Activated CD4-positive, alpha-beta T cell treated with anti-CD3 and anti-CD28 coated beads, Interleukin-2, amount 10 ng/mL, durations not matched to agents 24 days and 14 days (primary cell): ENCODE results near the gene MAU2. TPM values are rescaled to one million over a fixed set of nuclear protein-coding genes. Genes with fewer than 3 reads are reported as not detected.

ENCODE experiments used
- DNase-seq: peaks from one replicate; pipeline ENCODE4 v3.0.0; 2022
- H3K27ac Mint-ChIP-seq: one replicate; pipeline ENCODE4 v1.8.0; 2022; ENCODE audit warnings: mild to moderate bottlenecking, mixed read lengths
- H3K27me3 Mint-ChIP-seq: one replicate; pipeline ENCODE4 v1.8.0; 2022; ENCODE audit warnings: mixed read lengths
- H3K36me3 Mint-ChIP-seq: one replicate; pipeline ENCODE4 v1.8.0; 2022; ENCODE audit warnings: low read depth, mild to moderate bottlenecking, mixed read lengths
- H3K4me1 Mint-ChIP-seq: one replicate; pipeline ENCODE4 v1.8.0; 2021; ENCODE audit warnings: mixed read lengths
- H3K4me3 Mint-ChIP-seq: one replicate; pipeline ENCODE4 v1.8.0; 2022; ENCODE audit warnings: mild to moderate bottlenecking, moderate library complexity, mixed read lengths
- H3K9me3 Mint-ChIP-seq: one replicate; pipeline ENCODE4 v1.8.0; 2021; ENCODE audit warnings: mixed read lengths
- intact Hi-C: fragments of 100-400 bp; cut with micrococcal nuclease; formaldehyde crosslinking; loops from one replicate; pipeline ENCODE4 v1.15.1; 2023
- total RNA-seq: library from RNA; stranded (reverse); gene quantifications from 2 replicates; pipeline ENCODE4 v1.2.3, GENCODE V29; 2022

MAU2 gene
- 61.8 and 73.0 TPM in 2 replicates for total RNA-seq

GRCh38 chr19:19320361-19321140 is at the start of gene MAU2, which contains the start of gene SUGP1:
Gene MAU2, plus strand, starts transcription at chr19:19320829. Its CDS starts 31 bp downstream, at chr19:19320860.
Gene SUGP1, minus strand, starts transcription at chr19:19320509. Its CDS starts 13 bp downstream, at chr19:19320496.
- Mint-ChIP-seq H3K27ac (peak within 1 kb of the TSS; percentile 99), H3K4me3 (peak within 1 kb of the TSS; percentile 89), H3K4me1 (peaks cover 35% of the 10 kb centered on the region), H3K9me3 (no peaks in the 10 kb centered on the region), H3K36me3 (peaks cover 29% of the 10 kb centered on the region), H3K27me3 (no peaks in the 10 kb centered on the region)
- DNase-seq, result peak; percentile 97
- intact Hi-C loops, result loop anchor here (1.0 kb wide), 5 partner anchors 65 to 196 kb away; partner anchors contain the start of genes BORCS8, NDUFA13 and RFXANK

GRCh38 chr19:19271828-19272599 is 48.6 kb upstream of the MAU2 start:
- Mint-ChIP-seq H3K4me3 (no peak overlapping the region), H3K27ac (no peak overlapping the region), H3K9me3 (no peaks in the 10 kb centered on the region), H3K4me1 (peaks cover 2% of the 10 kb centered on the region), H3K36me3 (peaks cover 13% of the 10 kb centered on the region), H3K27me3 (peaks cover 25% of the 10 kb centered on the region)
- DNase-seq, result no peak
- intact Hi-C loops, result no loop called here

- Mint-ChIP-seq H3K4me3 (no peak overlapping the region), H3K27ac (no peak overlapping the region), H3K36me3 (peaks cover 16% of the 10 kb centered on the region), H3K27me3 (peaks cover 24% of the 10 kb centered on the region), H3K4me1 (peaks cover 2% of the 10 kb centered on the region), H3K9me3 (no peaks in the 10 kb centered on the region)
- no peak for DNase-seq
- intact Hi-C loops, result no loop called here
Observed at GRCh38 chr19:19274146-19274545, 46.5 kb upstream of the MAU2 start.

- peaks cover 16% of the 10 kb centered on the region for H3K36me3 Mint-ChIP-seq
- peaks cover 22% of the 10 kb centered on the region for H3K27me3 Mint-ChIP-seq
- DNase-seq, result no peak
- peaks cover 2% of the 10 kb centered on the region for H3K4me1 Mint-ChIP-seq
- intact Hi-C loops, result no loop called here
- H3K9me3 Mint-ChIP-seq, result no peaks in the 10 kb centered on the region
- H3K27ac Mint-ChIP-seq, result no peak overlapping the region
- H3K4me3 Mint-ChIP-seq, result no peak overlapping the region
Observed at GRCh38 chr19:19274716-19275565, 45.7 kb upstream of the MAU2 start.

GRCh38 chr19:19276386-19276785 is 44.2 kb upstream of the MAU2 start:
- H3K36me3 Mint-ChIP-seq, result peaks cover 16% of the 10 kb centered on the region
- DNase-seq, result no peak
- peaks cover 20% of the 10 kb centered on the region for H3K27me3 Mint-ChIP-seq
- intact Hi-C loops, result no loop called here
- H3K27ac Mint-ChIP-seq, result no peak overlapping the region
- H3K4me3 Mint-ChIP-seq, result no peak overlapping the region
- no peaks in the 10 kb centered on the region for H3K9me3 Mint-ChIP-seq
- H3K4me1 Mint-ChIP-seq, result peaks cover 2% of the 10 kb centered on the region

GRCh38 chr19:19276851-19277250 is 43.8 kb upstream of the MAU2 start:
- H3K27ac Mint-ChIP-seq, result no peak overlapping the region
- peaks cover 17% of the 10 kb centered on the region for H3K27me3 Mint-ChIP-seq
- intact Hi-C loops, result no loop called here
- DNase-seq, result no peak
- H3K36me3 Mint-ChIP-seq, result peaks cover 19% of the 10 kb centered on the region
- peaks cover 2% of the 10 kb centered on the region for H3K4me1 Mint-ChIP-seq
- H3K4me3 Mint-ChIP-seq, result no peak overlapping the region
- H3K9me3 Mint-ChIP-seq, result no peaks in the 10 kb centered on the region

- Mint-ChIP-seq H3K9me3 (no peaks in the 10 kb centered on the region), H3K27me3 (peaks cover 10% of the 10 kb centered on the region), H3K27ac (no peak overlapping the region), H3K4me3 (no peak overlapping the region), H3K4me1 (peaks cover 2% of the 10 kb centered on the region), H3K36me3 (peaks cover 20% of the 10 kb centered on the region)
- intact Hi-C loops, result no loop called here
- no peak for DNase-seq
Observed at GRCh38 chr19:19278315-19278714, 42.3 kb upstream of the MAU2 start.

- no peak for DNase-seq
- no peak overlapping the region for H3K4me3 Mint-ChIP-seq
- H3K27ac Mint-ChIP-seq, result no peak overlapping the region
- H3K36me3 Mint-ChIP-seq, result peaks cover 22% of the 10 kb centered on the region
- H3K27me3 Mint-ChIP-seq, result peaks cover 1% of the 10 kb centered on the region
- intact Hi-C loops, result no loop called here
- H3K9me3 Mint-ChIP-seq, result no peaks in the 10 kb centered on the region
- H3K4me1 Mint-ChIP-seq, result no peaks in the 10 kb centered on the region
Observed at GRCh38 chr19:19279062-19279612, 41.5 kb upstream of the MAU2 start.

GRCh38 chr19:19279853-19280252 is 40.8 kb upstream of the MAU2 start:
- H3K36me3 Mint-ChIP-seq, result peaks cover 28% of the 10 kb centered on the region
- intact Hi-C loops, result no loop called here
- H3K27ac Mint-ChIP-seq, result no peak overlapping the region
- H3K4me1 Mint-ChIP-seq, result no peaks in the 10 kb centered on the region
- H3K27me3 Mint-ChIP-seq, result no peaks in the 10 kb centered on the region
- peaks cover 3% of the 10 kb centered on the region for H3K9me3 Mint-ChIP-seq
- H3K4me3 Mint-ChIP-seq, result no peak overlapping the region
- DNase-seq, result no peak

GRCh38 chr19:19280561-19280960 is 40.1 kb upstream of the MAU2 start:
- intact Hi-C loops, result no loop called here
- H3K9me3 Mint-ChIP-seq, result peaks cover 3% of the 10 kb centered on the region
- DNase-seq, result no peak
- H3K27ac Mint-ChIP-seq, result no peak overlapping the region
- H3K4me3 Mint-ChIP-seq, result no peak overlapping the region
- H3K27me3 Mint-ChIP-seq, result no peaks in the 10 kb centered on the region
- H3K4me1 Mint-ChIP-seq, result no peaks in the 10 kb centered on the region
- peaks cover 28% of the 10 kb centered on the region for H3K36me3 Mint-ChIP-seq

GRCh38 chr19:19285686-19286085 is 34.9 kb upstream of the MAU2 start:
- Mint-ChIP-seq H3K4me1 (no peaks in the 10 kb centered on the region), H3K27ac (no peak overlapping the region), H3K9me3 (peaks cover 3% of the 10 kb centered on the region), H3K27me3 (no peaks in the 10 kb centered on the region), H3K4me3 (no peak overlapping the region), H3K36me3 (peaks cover 39% of the 10 kb centered on the region)
- intact Hi-C loops, result no loop called here
- no peak for DNase-seq

GRCh38 chr19:19292607-19293006 is 28.0 kb upstream of the MAU2 start:
- intact Hi-C loops, result no loop called here
- H3K36me3 Mint-ChIP-seq, result peaks cover 58% of the 10 kb centered on the region
- no peak overlapping the region for H3K4me3 Mint-ChIP-seq
- no peaks in the 10 kb centered on the region for H3K4me1 Mint-ChIP-seq
- no peak overlapping the region for H3K27ac Mint-ChIP-seq
- DNase-seq, result no peak
- no peaks in the 10 kb centered on the region for H3K9me3 Mint-ChIP-seq
- H3K27me3 Mint-ChIP-seq, result no peaks in the 10 kb centered on the region

GRCh38 chr19:19294914-19295313 is 25.7 kb upstream of the MAU2 start:
- no peak overlapping the region for H3K4me3 Mint-ChIP-seq
- intact Hi-C loops, result no loop called here
- H3K36me3 Mint-ChIP-seq, result peaks cover 56% of the 10 kb centered on the region
- H3K4me1 Mint-ChIP-seq, result no peaks in the 10 kb centered on the region
- H3K27me3 Mint-ChIP-seq, result no peaks in the 10 kb centered on the region
- H3K27ac Mint-ChIP-seq, result no peak overlapping the region
- no peak for DNase-seq
- no peaks in the 10 kb centered on the region for H3K9me3 Mint-ChIP-seq
